T47D (cell line): ENCODE results near the gene MYH7.

ENCODE experiments used
- DNase-seq, 2 experiments: peaks; one replicate each; pipeline versions ENCODE4 v3.0.0 to v3.0.0-alpha.2; 2011 to 2012; ENCODE audit warnings: low read depth in 1 of 2, low spot score in 1 of 2
- JUND ChIP-seq: IDR thresholded peaks from 2 replicates; pipeline ENCODE4 v1.6.1; 2012; ENCODE audit warnings: low read depth
- in situ Hi-C: cut with HindIII; loops from 2 replicates; pipeline ENCODE4 v1.10.0; 2016; ENCODE audit warnings: low sequenced_read_pairs, low pct_unique_long_range_greater_than_20kb

MYH7 gene

GRCh38 chr14:23435543-23436326 lies at the start of gene MYH7:
Gene MYH7 (minus strand): TSS chr14:23435660. CDS start chr14:23433732, 1,928 bp downstream.
- in situ Hi-C loops, result no loop called here
- TF ChIP-seq JUND, result no peak
- DNase-seq, result no peak

- in situ Hi-C loops, result no loop called here
- TF ChIP-seq JUND, result no peak
- no peak for DNase-seq
Observed at GRCh38 chr14:23483236-23483854, 47.9 kb upstream of the MYH7 start.

GRCh38 chr14:23482823-23483148 lies 47.3 kb upstream of the MYH7 start:
- no peak for TF ChIP-seq JUND
- no peak for DNase-seq
- in situ Hi-C loops, result no loop called here

- in situ Hi-C loops, result no loop called here
- DNase-seq, result no peak
- TF ChIP-seq JUND, result no peak
Observed at GRCh38 chr14:23481979-23482822, 46.7 kb upstream of the MYH7 start.

GRCh38 chr14:23481362-23481970 lies 46.0 kb upstream of the MYH7 start:
- in situ Hi-C loops, result no loop called here
- no peak for TF ChIP-seq JUND
- peak in 1 of 2 experiments; percentile 38 for DNase-seq

- in situ Hi-C loops, result no loop called here
- TF ChIP-seq JUND, result no peak
- peak in 1 of 2 experiments; percentile 49 for DNase-seq
Observed at GRCh38 chr14:23478109-23478759, 42.8 kb upstream of the MYH7 start.

- TF ChIP-seq JUND, result no peak
- in situ Hi-C loops, result no loop called here
- DNase-seq, result no peak
Observed at GRCh38 chr14:23470947-23471346, 35.5 kb upstream of the MYH7 start.

- in situ Hi-C loops, result no loop called here
- DNase-seq, result no peak
- no peak for TF ChIP-seq JUND
Observed at GRCh38 chr14:23469906-23470403, 34.5 kb upstream of the MYH7 start.

GRCh38 chr14:23469127-23469905 lies 33.9 kb upstream of the MYH7 start, which contains the start of gene NGDN:
Gene NGDN (plus strand): TSS chr14:23469703. CDS start chr14:23469716, 13 bp downstream.
- in situ Hi-C loops, result no loop called here
- no peak for TF ChIP-seq JUND
- DNase-seq, result peak; percentile 73 to 99

GRCh38 chr14:23468704-23469126 lies 33.3 kb upstream of the MYH7 start:
- DNase-seq, result no peak
- no peak for TF ChIP-seq JUND
- in situ Hi-C loops, result no loop called here

- in situ Hi-C loops, result no loop called here
Observed at GRCh38 chr14:23465261-23465660, 29.8 kb upstream of the MYH7 start.

More at GRCh38 chr14:23465261-23465660, 29.8 kb upstream of the MYH7 start:
- TF ChIP-seq JUND, result no peak
- DNase-seq, result no peak
